ENCODE data around the gene AGR2. TPM values are rescaled to one million over a fixed set of nuclear protein-coding genes. Genes with fewer than 3 reads are reported as not detected.

AGR2 gene
- total RNA-seq, 1 experiment from 2014 or later = not detected

GRCh38 chr7:16813232-16813616 is 8.4 kb upstream of the AGR2 start:
- Histone ChIP-seq H3K9me3 (ENCODE audit: low read depth, low read length, poor library complexity, severe bottlenecking) (no peaks in the 10 kb centered on the region), H3K27me3 (replicated peaks; ENCODE audit: insufficient read depth, low read depth, low read length, poor library complexity) (no peaks in the 10 kb centered on the region), H3K4me1 (ENCODE audit: insufficient read depth, low read length, poor library complexity, severe bottlenecking) (peaks cover 21% of the 10 kb centered on the region), H3K36me3 (ENCODE audit: insufficient read depth, low read length, poor library complexity, severe bottlenecking) (no peaks in the 10 kb centered on the region), H3K27ac (ENCODE audit: low read depth, low read length, poor library complexity, severe bottlenecking) (no peak overlapping the region), H3K4me3 (ENCODE audit: low read depth, low read length, poor library complexity, severe bottlenecking) (no peak overlapping the region)
- CTCF ChIA-PET = no interaction called here
- no peak for DNase-seq (ENCODE audit: low spot score)
- TF ChIP-seq EZH2 (IDR thresholded peaks at IDR 0.05; ENCODE audit: borderline replicate concordance, low read depth, low read length, poor library complexity, severe bottlenecking) = no peak
- intact Hi-C loops (cut with micrococcal nuclease; ENCODE audit: unreplicated experiment) = no loop called here
- POLR2A ChIA-PET (ENCODE audit: low non-redundant PET) = no interaction called here
- no TSS peak for BruUV-seq (replicated peaks)

GRCh38 chr7:16812542-16813231 is 7.9 kb upstream of the AGR2 start:
- POLR2A ChIA-PET (ENCODE audit: low non-redundant PET) = no interaction called here
- DNase-seq (ENCODE audit: low spot score) = no peak
- Histone ChIP-seq H3K27me3 (replicated peaks; ENCODE audit: insufficient read depth, low read depth, low read length, poor library complexity) (no peaks in the 10 kb centered on the region), H3K27ac (ENCODE audit: low read depth, low read length, poor library complexity, severe bottlenecking) (no peak overlapping the region), H3K4me3 (ENCODE audit: low read depth, low read length, poor library complexity, severe bottlenecking) (no peak overlapping the region), H3K36me3 (ENCODE audit: insufficient read depth, low read length, poor library complexity, severe bottlenecking) (no peaks in the 10 kb centered on the region), H3K4me1 (ENCODE audit: insufficient read depth, low read length, poor library complexity, severe bottlenecking) (peaks cover 21% of the 10 kb centered on the region), H3K9me3 (ENCODE audit: low read depth, low read length, poor library complexity, severe bottlenecking) (no peaks in the 10 kb centered on the region)
- no TSS peak for BruUV-seq (replicated peaks)
- CTCF ChIA-PET = no interaction called here
- intact Hi-C loops (cut with micrococcal nuclease; ENCODE audit: unreplicated experiment) = no loop called here
- TF ChIP-seq, protein P1, sequence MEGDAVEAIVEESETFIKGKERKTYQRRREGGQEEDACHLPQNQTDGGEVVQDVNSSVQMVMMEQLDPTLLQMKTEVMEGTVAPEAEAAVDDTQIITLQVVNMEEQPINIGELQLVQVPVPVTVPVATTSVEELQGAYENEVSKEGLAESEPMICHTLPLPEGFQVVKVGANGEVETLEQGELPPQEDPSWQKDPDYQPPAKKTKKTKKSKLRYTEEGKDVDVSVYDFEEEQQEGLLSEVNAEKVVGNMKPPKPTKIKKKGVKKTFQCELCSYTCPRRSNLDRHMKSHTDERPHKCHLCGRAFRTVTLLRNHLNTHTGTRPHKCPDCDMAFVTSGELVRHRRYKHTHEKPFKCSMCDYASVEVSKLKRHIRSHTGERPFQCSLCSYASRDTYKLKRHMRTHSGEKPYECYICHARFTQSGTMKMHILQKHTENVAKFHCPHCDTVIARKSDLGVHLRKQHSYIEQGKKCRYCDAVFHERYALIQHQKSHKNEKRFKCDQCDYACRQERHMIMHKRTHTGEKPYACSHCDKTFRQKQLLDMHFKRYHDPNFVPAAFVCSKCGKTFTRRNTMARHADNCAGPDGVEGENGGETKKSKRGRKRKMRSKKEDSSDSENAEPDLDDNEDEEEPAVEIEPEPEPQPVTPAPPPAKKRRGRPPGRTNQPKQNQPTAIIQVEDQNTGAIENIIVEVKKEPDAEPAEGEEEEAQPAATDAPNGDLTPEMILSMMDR (conservative IDR thresholded peaks at IDR 0.05; ENCODE audit: low read depth, low read length) = no peak
- TF ChIP-seq EZH2 (IDR thresholded peaks at IDR 0.05; ENCODE audit: borderline replicate concordance, low read depth, low read length, poor library complexity, severe bottlenecking) = no peak

GRCh38 chr7:16811551-16811950 is 6.8 kb upstream of the AGR2 start:
- H3K27me3 ChIP-seq (replicated peaks; ENCODE audit: insufficient read depth, low read depth, low read length, poor library complexity) = no peaks in the 10 kb centered on the region
- intact Hi-C loops (cut with micrococcal nuclease; ENCODE audit: unreplicated experiment) = no loop called here
- ChIA-PET CTCF (no interaction called here), POLR2A (ENCODE audit: low non-redundant PET) (no interaction called here)
- H3K36me3 ChIP-seq (ENCODE audit: insufficient read depth, low read length, poor library complexity, severe bottlenecking) = no peaks in the 10 kb centered on the region
- H3K4me3 ChIP-seq (ENCODE audit: low read depth, low read length, poor library complexity, severe bottlenecking) = no peak overlapping the region
- DNase-seq (ENCODE audit: low spot score) = no peak
- TF ChIP-seq, protein P1 (conservative IDR thresholded peaks at IDR 0.05; ENCODE audit: low read depth, low read length) = no peak
- no peaks in the 10 kb centered on the region for H3K9me3 ChIP-seq (ENCODE audit: low read depth, low read length, poor library complexity, severe bottlenecking)
- H3K27ac ChIP-seq (ENCODE audit: low read depth, low read length, poor library complexity, severe bottlenecking) = no peak overlapping the region
- BruUV-seq (replicated peaks) = no TSS peak
- peaks cover 30% of the 10 kb centered on the region for H3K4me1 ChIP-seq (ENCODE audit: insufficient read depth, low read length, poor library complexity, severe bottlenecking)

DNA sequence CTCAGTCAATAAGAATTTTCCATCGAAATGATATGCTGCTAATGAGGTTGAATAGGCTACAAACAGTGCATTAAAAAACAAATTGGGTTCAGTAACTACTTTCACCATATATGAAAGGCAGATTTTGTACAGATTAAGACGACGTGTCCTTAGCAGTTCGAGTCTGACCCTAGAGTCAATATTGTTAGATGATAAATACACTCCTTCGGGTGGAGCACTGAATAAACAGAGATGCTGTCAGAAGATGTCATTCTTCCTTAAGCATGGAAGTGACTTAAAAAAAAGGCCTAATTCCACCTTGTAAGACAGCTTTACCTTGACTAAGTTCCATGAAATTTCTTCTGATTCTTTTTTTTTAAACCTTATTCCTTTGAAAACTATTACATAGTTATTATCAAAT is 5.8 kb upstream of the AGR2 start:
- POLR2A ChIA-PET (ENCODE audit: low non-redundant PET) = no interaction called here
- CTCF ChIA-PET = no interaction called here
- TF ChIP-seq EZH2 (IDR thresholded peaks at IDR 0.05; ENCODE audit: borderline replicate concordance, low read depth, low read length, poor library complexity, severe bottlenecking) = no peak
- TF ChIP-seq, protein P1 (conservative IDR thresholded peaks at IDR 0.05; ENCODE audit: low read depth, low read length) = no peak
- Histone ChIP-seq H3K4me1 (ENCODE audit: insufficient read depth, low read length, poor library complexity, severe bottlenecking) (peaks cover 30% of the 10 kb centered on the region), H3K27me3 (replicated peaks; ENCODE audit: insufficient read depth, low read depth, low read length, poor library complexity) (no peaks in the 10 kb centered on the region), H3K9me3 (ENCODE audit: low read depth, low read length, poor library complexity, severe bottlenecking) (no peaks in the 10 kb centered on the region), H3K36me3 (ENCODE audit: insufficient read depth, low read length, poor library complexity, severe bottlenecking) (no peaks in the 10 kb centered on the region), H3K27ac (ENCODE audit: low read depth, low read length, poor library complexity, severe bottlenecking) (no peak overlapping the region), H3K4me3 (ENCODE audit: low read depth, low read length, poor library complexity, severe bottlenecking) (no peak overlapping the region)
- intact Hi-C loops (cut with micrococcal nuclease; ENCODE audit: unreplicated experiment) = no loop called here
- no peak for DNase-seq (ENCODE audit: low spot score)
- no TSS peak for BruUV-seq (replicated peaks)
